ENCODE measurements around the gene LAS1L. TPM values are rescaled to one million over a fixed set of nuclear protein-coding genes. Genes with fewer than 3 reads are reported as not detected.
"Not testable (repeated sequence)": the region's sequence is repeated elsewhere in the genome, so short reads cannot be mapped to it uniquely, and the experiment has no call there.

LAS1L gene
- total RNA-seq, 4 donors from 2014 or later = 16.4 to 23.3 (median 19.2) TPM

GRCh38 chrX:65576160-65576559, 41.6 kb upstream of the LAS1L start:
- Histone ChIP-seq H3K27me3 (no peaks in the 10 kb centered on the region), H3K27ac (no peak overlapping the region), H3K4me3 (replicated peaks in 1 of 3) (no peak overlapping the region), H3K4me1 (no peaks in the 10 kb centered on the region), H3K9me3 (no peaks in the 10 kb centered on the region), H3K36me3 (no peaks in the 10 kb centered on the region)
- no peak for DNase-seq
- TF ChIP-seq CTCF (IDR thresholded peaks at IDR 0.05) (no peak), POLR2A (IDR thresholded peaks at IDR 0.05) (no peak)
- intact Hi-C loops (cut with DNase I) = no loop called here

GRCh38 chrX:65575022-65575421, 40.4 kb upstream of the LAS1L start:
- no peak for TF ChIP-seq POLR2A (IDR thresholded peaks at IDR 0.05)
- no peak for TF ChIP-seq CTCF (IDR thresholded peaks at IDR 0.05)
- no peak for DNase-seq
- intact Hi-C loops (cut with DNase I) = no loop called here
- no peak overlapping the region for H3K27ac ChIP-seq
- 62 to 81% methylated on average over 3 of the region's 3 CpGs for WGBS, 2 donors
- no peak overlapping the region for H3K4me3 ChIP-seq (replicated peaks in 1 of 3)
- no peaks in the 10 kb centered on the region for H3K27me3 ChIP-seq
- H3K9me3 ChIP-seq = no peaks in the 10 kb centered on the region
- H3K36me3 ChIP-seq = no peaks in the 10 kb centered on the region
- no peaks in the 10 kb centered on the region for H3K4me1 ChIP-seq

- no peak overlapping the region for H3K27ac ChIP-seq
- no peaks in the 10 kb centered on the region for H3K36me3 ChIP-seq
- WGBS, 2 donors = 86 to 100% methylated on average over 2 of the region's 2 CpGs
- DNase-seq = no peak
- H3K4me1 ChIP-seq = no peaks in the 10 kb centered on the region
- intact Hi-C loops (cut with DNase I) = no loop called here
- TF ChIP-seq CTCF (IDR thresholded peaks at IDR 0.05) (no peak), POLR2A (IDR thresholded peaks at IDR 0.05) (no peak)
- H3K4me3 ChIP-seq (replicated peaks in 1 of 3) = no peak overlapping the region
- H3K27me3 ChIP-seq = no peaks in the 10 kb centered on the region
- H3K9me3 ChIP-seq = no peaks in the 10 kb centered on the region
Observed at GRCh38 chrX:65574356-65574755, 39.8 kb upstream of the LAS1L start.

GRCh38 chrX:65572971-65573370, 38.4 kb upstream of the LAS1L start:
- intact Hi-C loops (cut with DNase I) = no loop called here
- no peaks in the 10 kb centered on the region for H3K27me3 ChIP-seq
- no peaks in the 10 kb centered on the region for H3K9me3 ChIP-seq
- H3K4me3 ChIP-seq (replicated peaks in 1 of 3) = no peak overlapping the region
- H3K27ac ChIP-seq = no peak overlapping the region
- DNase-seq = no peak
- WGBS, 2 donors = 93 to 96% methylated on average over 4 of the region's 4 CpGs
- no peaks in the 10 kb centered on the region for H3K4me1 ChIP-seq
- TF ChIP-seq CTCF (IDR thresholded peaks at IDR 0.05) = no peak
- TF ChIP-seq POLR2A (IDR thresholded peaks at IDR 0.05) = no peak
- no peaks in the 10 kb centered on the region for H3K36me3 ChIP-seq

- H3K9me3 ChIP-seq; H3K27ac ChIP-seq; H3K4me3 ChIP-seq (replicated peaks in 1 of 3); DNase-seq; H3K27me3 ChIP-seq; H3K36me3 ChIP-seq; H3K4me1 ChIP-seq; intact Hi-C loops (cut with DNase I): not testable (repeated sequence)
- WGBS, 2 donors = 91 to 100% methylated on average over 1 of the region's 1 CpG
Observed at GRCh38 chrX:65562850-65563249, 28.3 kb upstream of the LAS1L start.
